Measurements from ENCODE around the gene OBP2B. TPM values are rescaled to one million over a fixed set of nuclear protein-coding genes. Genes with fewer than 3 reads are reported as not detected.
"Not testable (repeated sequence)": the region's sequence is repeated elsewhere in the genome, so short reads cannot be mapped to it uniquely, and the experiment has no call there.

Gene OBP2B
- total and polyA plus RNA-seq, 10 of the 15 experiments (the other 5 are each of a cell fraction or from before 2014, with no cell fraction given), result not detected

DNA sequence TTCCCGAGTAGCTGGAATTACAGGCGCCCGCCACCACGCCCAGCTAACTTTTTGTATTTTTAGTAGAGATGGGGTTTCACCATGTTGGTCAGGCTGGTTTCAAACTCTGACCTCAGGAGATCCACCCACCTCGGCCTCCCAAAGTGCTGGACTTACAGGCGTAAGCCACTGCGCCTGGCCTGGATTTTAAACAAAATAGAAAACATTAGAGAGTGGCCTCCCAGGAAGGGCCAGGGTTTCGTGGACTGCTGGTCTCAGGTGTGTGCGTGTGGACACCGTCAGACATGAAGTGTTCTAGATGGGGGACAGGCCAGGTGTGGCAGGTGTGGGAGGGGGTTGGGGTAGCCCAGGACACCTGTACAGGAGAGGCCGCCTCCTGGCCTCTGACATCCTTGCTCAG, 38.3 kb downstream of the OBP2B start (continued):
- TF ChIP-seq, protein P1, sequence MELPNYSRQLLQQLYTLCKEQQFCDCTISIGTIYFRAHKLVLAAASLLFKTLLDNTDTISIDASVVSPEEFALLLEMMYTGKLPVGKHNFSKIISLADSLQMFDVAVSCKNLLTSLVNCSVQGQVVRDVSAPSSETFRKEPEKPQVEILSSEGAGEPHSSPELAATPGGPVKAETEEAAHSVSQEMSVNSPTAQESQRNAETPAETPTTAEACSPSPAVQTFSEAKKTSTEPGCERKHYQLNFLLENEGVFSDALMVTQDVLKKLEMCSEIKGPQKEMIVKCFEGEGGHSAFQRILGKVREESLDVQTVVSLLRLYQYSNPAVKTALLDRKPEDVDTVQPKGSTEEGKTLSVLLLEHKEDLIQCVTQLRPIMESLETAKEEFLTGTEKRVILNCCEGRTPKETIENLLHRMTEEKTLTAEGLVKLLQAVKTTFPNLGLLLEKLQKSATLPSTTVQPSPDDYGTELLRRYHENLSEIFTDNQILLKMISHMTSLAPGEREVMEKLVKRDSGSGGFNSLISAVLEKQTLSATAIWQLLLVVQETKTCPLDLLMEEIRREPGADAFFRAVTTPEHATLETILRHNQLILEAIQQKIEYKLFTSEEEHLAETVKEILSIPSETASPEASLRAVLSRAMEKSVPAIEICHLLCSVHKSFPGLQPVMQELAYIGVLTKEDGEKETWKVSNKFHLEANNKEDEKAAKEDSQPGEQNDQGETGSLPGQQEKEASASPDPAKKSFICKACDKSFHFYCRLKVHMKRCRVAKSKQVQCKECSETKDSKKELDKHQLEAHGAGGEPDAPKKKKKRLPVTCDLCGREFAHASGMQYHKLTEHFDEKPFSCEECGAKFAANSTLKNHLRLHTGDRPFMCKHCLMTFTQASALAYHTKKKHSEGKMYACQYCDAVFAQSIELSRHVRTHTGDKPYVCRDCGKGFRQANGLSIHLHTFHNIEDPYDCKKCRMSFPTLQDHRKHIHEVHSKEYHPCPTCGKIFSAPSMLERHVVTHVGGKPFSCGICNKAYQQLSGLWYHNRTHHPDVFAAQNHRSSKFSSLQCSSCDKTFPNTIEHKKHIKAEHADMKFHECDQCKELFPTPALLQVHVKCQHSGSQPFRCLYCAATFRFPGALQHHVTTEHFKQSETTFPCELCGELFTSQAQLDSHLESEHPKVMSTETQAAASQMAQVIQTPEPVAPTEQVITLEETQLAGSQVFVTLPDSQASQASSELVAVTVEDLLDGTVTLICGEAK (IDR thresholded peaks at IDR 0.05; ENCODE audit: borderline replicate concordance), result no peak
- no peak for TF ChIP-seq RCOR1 (conservative IDR thresholded peaks at IDR 0.05; ENCODE audit: low read depth, low read length)
- TF ChIP-seq MYC (IDR thresholded peaks at IDR 0.05; ENCODE audit: insufficient read depth, insufficient read length, insufficient replicate concordance, low read length, severe bottlenecking), result no peak
- no peak for TF ChIP-seq CREB1 (IDR thresholded peaks at IDR 0.05; ENCODE audit: low read depth)
- TF ChIP-seq KAT2A (conservative IDR thresholded peaks at IDR 0.05; ENCODE audit: control insufficient read depth, low read depth, low read length), result no peak
- no peak for TF ChIP-seq ATF3 (IDR thresholded peaks at IDR 0.05; ENCODE audit: borderline replicate concordance, extremely low read depth, low read depth, low read length)
- no peak for TF ChIP-seq SUPT20H (IDR thresholded peaks at IDR 0.05; ENCODE audit: borderline replicate concordance, control insufficient read depth, low read depth, low read length)
- TF ChIP-seq SMARCA5 (IDR thresholded peaks at IDR 0.05), result no peak
- no peak for TF ChIP-seq NFIC (IDR thresholded peaks at IDR 0.05; ENCODE audit: low read depth, low read length)
- TF ChIP-seq, protein P2, sequence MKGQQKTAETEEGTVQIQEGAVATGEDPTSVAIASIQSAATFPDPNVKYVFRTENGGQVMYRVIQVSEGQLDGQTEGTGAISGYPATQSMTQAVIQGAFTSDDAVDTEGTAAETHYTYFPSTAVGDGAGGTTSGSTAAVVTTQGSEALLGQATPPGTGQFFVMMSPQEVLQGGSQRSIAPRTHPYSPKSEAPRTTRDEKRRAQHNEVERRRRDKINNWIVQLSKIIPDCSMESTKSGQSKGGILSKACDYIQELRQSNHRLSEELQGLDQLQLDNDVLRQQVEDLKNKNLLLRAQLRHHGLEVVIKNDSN (IDR thresholded peaks at IDR 0.05; ENCODE audit: borderline replicate concordance, extremely low read length, insufficient read depth, low read depth, low read length), result no peak
- no peak for TF ChIP-seq RELB (IDR thresholded peaks at IDR 0.05; ENCODE audit: low read depth)
- TF ChIP-seq CBFB (IDR thresholded peaks at IDR 0.05; ENCODE audit: low read depth), result no peak

GRCh38 chr9:133169687-133170086, 39.4 kb downstream of the OBP2B start:
- H3K4me2 ChIP-seq (ENCODE audit: control insufficient read depth, insufficient read depth); DNase-seq (ENCODE audit: low read depth, low spot score); H3K79me2 ChIP-seq (ENCODE audit: control insufficient read depth, insufficient read depth, low read length); RAD21 ChIA-PET (ENCODE audit: unreplicated experiment); H3K9me3 ChIP-seq (replicated peaks; ENCODE audit: control insufficient read depth, insufficient read depth, low read length); SMC1A ChIA-PET (ENCODE audit: uncharacterized antibody, unreplicated experiment); FAIRE-seq; H4K20me1 ChIP-seq (ENCODE audit: control insufficient read depth, insufficient read depth); ATAC-seq; H3K36me3 ChIP-seq (ENCODE audit: control insufficient read depth in 2 of 2, insufficient read depth in 2 of 2, low read length in 1 of 2); H3K4me1 ChIP-seq (ENCODE audit: control insufficient read depth, insufficient read depth, low read length); H3K27ac ChIP-seq (ENCODE audit: control insufficient read depth, insufficient read depth); H3K4me3 ChIP-seq; BruUV-seq (replicated peaks); H2AFZ ChIP-seq (ENCODE audit: control insufficient read depth, low read depth, low read length); H3K9ac ChIP-seq (ENCODE audit: control insufficient read depth, insufficient read depth, low read length); intact Hi-C loops (cut with micrococcal nuclease; ENCODE audit: unreplicated experiment); in situ Hi-C loops (cut with MboI): not testable (repeated sequence)
- ChIA-PET CTCF (interaction anchor here (0.9 kb wide), 1 partner anchor 10 kb away, joined by 5 read pairs; no protein-coding TSS in a partner anchor), POLR2A (interaction anchor here (0.7 kb wide), 2 partner anchors 60 to 160 kb away, joined by 4 to 6 read pairs; no protein-coding TSS in a partner anchor)
- 39% methylated on average over 11 of the region's 12 CpGs for WGBS (ENCODE audit: insufficient coverage, insufficient replicate concordance, low lambda C conversion rate, missing lambda C conversion rate)
- H3K27me3 ChIP-seq (replicated peaks in 1 of 2; ENCODE audit: control insufficient read depth in 2 of 2, insufficient read depth in 2 of 2, low read length in 1 of 2), result peaks cover 4 to 13% of the 10 kb centered on the region in 2 experiments

Data from GM12878 (cell line).